HG02623 (cell line): ENCODE results near the gene GNL2.

Experiments used
- ATAC-seq: cut with Tn5 transposase; IDR thresholded peaks from one replicate; pipeline ENCODE4 v1.9.1; 2021; ENCODE audit warnings: moderate library complexity; ENCODE audit not compliant: unreplicated experiment

Gene GNL2

DNA sequence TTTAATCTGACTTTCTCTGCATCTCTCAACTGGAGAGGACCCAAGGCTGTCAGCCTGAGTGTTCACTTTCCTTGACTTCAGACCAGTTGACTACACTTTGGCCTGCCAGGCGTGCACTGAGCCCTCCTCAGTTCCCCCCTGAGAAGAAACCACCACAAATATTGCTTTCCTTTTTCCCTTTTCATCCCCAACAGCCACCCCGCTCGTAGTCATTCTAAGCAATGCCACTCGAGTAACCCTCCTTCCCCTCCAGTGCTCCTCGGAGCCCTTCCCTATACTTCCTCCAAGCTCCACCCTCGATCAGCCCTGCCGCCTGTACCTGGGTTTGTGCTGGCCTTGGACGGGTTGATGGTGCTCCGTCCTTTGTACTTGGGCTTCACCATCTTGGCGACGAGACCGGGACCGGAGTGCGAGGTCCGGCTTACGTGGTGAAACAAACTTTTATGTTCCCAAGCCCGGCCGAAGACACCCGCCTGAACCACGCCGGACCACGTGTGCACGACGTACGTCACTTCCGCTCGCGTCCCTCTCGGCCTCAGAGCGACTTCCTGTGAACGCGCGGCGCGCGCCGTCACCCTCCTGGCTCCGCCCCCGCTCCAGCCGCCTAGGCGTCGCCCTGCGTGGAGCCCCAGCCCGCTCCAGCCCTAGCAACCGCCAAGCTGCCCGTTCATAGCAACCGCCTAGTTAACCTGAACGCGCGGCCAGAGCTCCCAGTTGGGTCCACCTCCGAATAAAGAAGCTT, at the start of gene GNL2:
GNL2 (minus strand) TSS at position 498 of the 742 bp plus-strand sequence; CDS start at position 383, 115 bp downstream.
- ATAC-seq = peak; percentile 98

DNA sequence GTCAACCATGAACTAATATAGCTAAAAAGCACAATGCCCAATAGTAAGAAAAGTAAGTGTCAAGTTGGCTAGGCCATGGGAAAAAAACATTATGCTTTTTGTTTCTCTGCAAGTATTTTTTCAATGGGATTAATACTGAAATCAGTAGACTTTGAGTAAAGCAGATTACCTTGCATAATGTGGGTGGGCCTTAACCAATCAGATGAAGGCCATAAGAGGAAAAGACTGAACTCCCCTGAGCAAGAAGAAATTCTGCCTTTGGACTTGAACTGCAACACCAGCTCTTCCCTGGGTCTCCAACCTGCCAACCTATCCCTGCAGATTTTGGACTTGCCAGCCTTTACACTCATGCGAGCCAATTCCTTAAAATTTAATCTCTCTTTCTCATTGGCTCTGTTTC, 45.3 kb upstream of the GNL2 start:
- ATAC-seq = no peak

- no peak for ATAC-seq
These were observed 40.7 kb upstream of the GNL2 start for GRCh38 chr1:37636435-37636834.

DNA sequence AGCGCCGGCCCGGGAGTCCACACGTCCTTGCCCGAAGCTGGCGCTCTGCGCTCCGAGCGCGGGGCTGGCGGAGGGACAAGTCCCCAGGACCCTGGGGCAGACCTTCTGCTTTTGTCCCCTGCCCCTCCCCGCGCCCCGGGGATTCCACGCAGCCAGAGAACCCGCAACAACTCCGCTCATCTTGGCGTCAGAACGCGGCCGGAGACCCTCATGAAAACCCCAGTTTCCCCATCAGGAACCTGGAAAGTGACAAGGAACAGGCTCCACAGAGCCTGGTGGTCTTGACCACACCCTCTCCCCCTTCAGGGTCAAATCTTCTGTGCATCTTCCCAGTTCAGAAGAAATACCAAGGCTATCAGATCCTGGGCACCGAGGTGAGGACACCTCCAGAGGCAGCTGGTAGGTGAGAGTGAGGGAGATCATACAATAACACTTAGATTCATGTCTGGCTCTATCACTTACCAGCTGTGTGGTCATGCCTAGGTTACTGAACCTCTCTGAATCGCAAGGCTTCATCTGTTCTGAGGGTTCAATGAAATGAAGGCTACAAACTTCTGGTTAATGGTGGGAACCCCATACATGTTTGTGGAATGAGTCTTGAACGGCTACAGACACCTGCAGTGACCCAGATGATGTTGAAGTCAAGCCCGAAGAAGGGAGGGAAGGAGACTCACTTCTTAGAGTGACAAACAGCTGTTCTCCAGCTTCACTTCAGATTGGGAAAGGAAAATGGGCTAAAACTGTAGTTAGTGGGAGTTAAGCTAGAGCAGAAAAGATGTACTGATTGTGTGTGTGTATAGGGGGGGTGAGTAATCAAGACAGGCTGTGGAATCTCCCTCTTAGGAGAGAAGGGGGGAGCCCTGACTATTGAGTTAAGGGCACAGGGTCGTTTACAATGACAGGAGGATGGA, 39.5 kb upstream of the GNL2 start:
- no peak for ATAC-seq

- no peak for ATAC-seq
These were observed 38.7 kb upstream of the GNL2 start, which contains the start of gene RSPO1 for GRCh38 chr1:37634244-37634991. Gene RSPO1 (minus strand): TSS chr1:37634892. CDS start chr1:37629661, 5,231 bp downstream.

DNA sequence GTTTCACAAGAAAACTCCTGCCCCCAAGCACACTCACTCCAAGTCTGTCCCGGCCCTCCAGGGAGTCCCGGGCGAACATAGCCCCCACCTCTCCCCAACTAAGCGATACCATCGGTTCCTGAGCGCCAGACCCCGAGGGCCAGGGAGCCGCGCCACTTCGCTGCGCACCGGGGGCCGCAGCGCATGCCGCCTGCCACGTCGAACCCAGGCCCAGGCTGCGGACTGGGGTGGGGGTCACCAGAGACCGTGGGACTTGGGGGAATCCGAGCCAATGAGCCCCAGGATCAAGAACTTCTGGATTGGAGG, 38.2 kb upstream of the GNL2 start:
- ATAC-seq = no peak

- no peak for ATAC-seq
These were observed 37.6 kb upstream of the GNL2 start for GRCh38 chr1:37633040-37633937.

- ATAC-seq = no peak
These were observed 35.3 kb upstream of the GNL2 start for GRCh38 chr1:37631036-37631435.

- ATAC-seq = no peak
These were observed 34.8 kb upstream of the GNL2 start for GRCh38 chr1:37630426-37631028.

DNA sequence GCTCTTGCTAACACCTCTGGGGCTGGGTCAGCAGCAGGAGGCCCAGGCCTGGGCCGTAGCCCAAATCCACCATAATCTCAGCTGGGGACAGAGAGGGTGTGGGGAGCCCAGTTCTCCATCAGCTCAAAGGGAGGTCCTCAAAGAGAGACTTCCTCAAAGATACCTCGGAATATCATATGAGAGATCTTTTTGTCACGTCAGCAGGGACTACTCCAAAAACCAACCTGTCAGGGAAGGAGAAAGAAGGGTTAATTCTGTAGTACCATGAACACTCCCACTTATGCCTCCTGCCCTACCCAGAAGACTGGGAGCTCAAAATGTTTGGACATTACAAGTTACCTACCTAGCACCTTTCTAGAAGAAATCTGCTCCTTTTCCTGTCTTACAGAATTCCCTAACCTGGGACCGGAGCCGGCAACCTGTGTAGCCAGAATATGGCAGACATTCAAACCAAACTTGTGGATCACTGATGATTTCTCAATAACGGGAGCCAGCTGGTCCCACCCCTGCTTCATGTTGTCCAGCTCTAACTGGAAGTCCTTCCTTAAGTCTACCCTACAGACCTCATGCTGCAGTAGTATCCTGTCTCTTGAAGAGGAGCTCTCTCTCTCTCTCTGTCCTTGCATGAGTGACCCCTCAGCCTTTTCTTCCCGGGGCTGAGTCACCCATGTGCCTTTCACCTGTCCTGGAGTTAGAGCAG, 34.1 kb upstream of the GNL2 start:
- ATAC-seq = no peak

DNA sequence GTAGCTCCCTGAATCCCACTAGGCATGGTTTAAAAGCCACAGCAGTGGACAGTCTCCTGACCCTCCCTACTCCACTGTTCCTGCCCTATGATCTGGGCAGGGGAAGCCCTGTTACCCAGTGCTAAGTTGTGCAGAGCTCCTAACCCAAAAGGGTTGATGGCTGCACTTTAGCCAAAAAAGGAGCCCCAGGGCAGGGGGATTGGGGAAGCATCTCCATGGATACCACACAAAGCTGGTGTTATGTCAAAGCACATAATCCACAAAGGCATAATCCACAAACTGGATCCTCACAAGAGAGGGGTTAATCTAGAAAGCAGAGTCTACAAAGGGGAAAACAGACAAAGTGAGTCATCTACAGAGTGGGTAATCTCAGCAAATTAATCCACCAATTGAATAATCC, 33.3 kb upstream of the GNL2 start:
- ATAC-seq = no peak

DNA sequence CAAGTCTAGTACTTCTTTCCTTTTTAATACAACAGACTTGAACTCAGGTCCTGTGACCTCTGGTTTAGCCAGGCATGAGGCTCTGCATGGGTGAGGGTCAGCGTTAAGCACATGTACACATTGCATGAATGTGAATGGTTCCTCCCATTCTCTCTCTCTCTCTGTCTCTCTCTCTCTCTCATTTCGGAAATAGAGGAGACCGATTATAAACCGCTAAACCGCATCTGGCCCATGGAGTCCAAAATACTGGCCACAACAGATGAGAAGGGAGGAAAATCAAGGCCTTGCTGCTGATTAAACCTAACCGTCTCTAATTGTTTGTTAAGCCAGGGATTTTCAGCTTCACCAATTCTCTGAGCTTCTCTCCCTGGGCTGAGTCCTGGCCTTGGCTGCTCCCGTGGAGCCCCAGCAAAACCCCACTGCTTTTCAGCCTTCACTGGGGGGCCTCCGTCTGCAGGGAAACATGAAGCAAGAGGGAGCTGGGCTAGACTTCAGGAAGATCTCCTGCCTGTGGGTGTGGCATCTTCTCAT, 32.4 kb upstream of the GNL2 start:
- ATAC-seq = no peak

- ATAC-seq = no peak
These were observed 26.4 kb upstream of the GNL2 start for GRCh38 chr1:37622131-37622530.

- no peak for ATAC-seq
These were observed 25.7 kb upstream of the GNL2 start for GRCh38 chr1:37621326-37621870.

- ATAC-seq = no peak
These were observed 25.0 kb upstream of the GNL2 start for GRCh38 chr1:37620707-37621106.

- ATAC-seq = no peak
These were observed 20.6 kb upstream of the GNL2 start for GRCh38 chr1:37616330-37616729.

- ATAC-seq = no peak
These were observed 18.4 kb upstream of the GNL2 start for GRCh38 chr1:37614105-37614504.

DNA sequence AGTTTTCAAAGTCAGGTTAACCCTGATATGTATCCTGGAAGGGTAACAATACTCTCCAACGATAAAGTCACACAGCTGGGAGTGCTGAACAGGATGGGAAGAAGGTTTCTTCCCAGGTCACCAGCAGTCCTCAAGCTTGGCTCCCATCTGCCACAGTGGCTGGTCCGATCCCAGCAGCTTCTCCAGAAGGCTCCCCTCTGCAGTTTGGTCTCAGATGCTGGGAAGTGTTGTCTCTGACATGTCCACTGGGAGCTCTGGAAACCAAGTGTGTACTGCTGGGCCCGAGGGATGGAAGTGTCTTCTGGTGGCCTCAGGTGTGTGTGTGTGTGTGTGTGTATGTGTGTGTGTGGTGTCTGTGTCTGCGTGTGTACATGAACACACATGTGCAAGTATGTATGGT, 16.4 kb upstream of the GNL2 start:
- no peak for ATAC-seq

GRCh38 chr1:37609994-37610393, 14.3 kb upstream of the GNL2 start:
- no peak for ATAC-seq
